Spleen (tissue), 11 donors: ENCODE measurements around the gene CD79A. TPM values are rescaled to one million over a fixed set of nuclear protein-coding genes. Genes with fewer than 3 reads are reported as not detected.

Source experiments
- DNase-seq: peaks from one replicate; pipeline ENCODE4 v3.0.0-alpha.2; 2020
- H3K27ac ChIP-seq, 8 donors: fragments of 200-600 bp; sonication (generic) in 7 of 8; 1 replicate in 4 of 8; 2 replicates in 4 of 8; pipeline versions ENCODE4 v1.5.0 to v1.8.0; 2016 to 2021; ENCODE audit warnings: inconsistent platforms in 4 of 8, mild to moderate bottlenecking in 4 of 8, moderate library complexity in 1 of 8
- H3K27me3 ChIP-seq, 7 donors: fragments of 200-600 bp; sonication (generic) in 6 of 7; replicated peaks in 1 of 7; 1 replicate in 4 of 7; 2 replicates in 3 of 7; pipeline versions ENCODE4 v1.5.0 to v1.8.0; 2016 to 2021; ENCODE audit warnings: inconsistent platforms in 3 of 7, mild to moderate bottlenecking in 1 of 7
- H3K36me3 ChIP-seq, 6 donors: fragments of 200-600 bp; sonication (generic) in 5 of 6; 1 replicate in 4 of 6; 2 replicates in 2 of 6; pipeline versions ENCODE4 v1.5.0 to v1.8.0; 2016 to 2021; ENCODE audit warnings: inconsistent platforms in 2 of 6
- H3K4me1 ChIP-seq, 6 donors: fragments of 200-600 bp; sonication (generic) in 5 of 6; 1 replicate in 3 of 6; 2 replicates in 3 of 6; pipeline versions ENCODE4 v1.5.0 to v1.8.0; 2016 to 2021; ENCODE audit warnings: inconsistent platforms in 3 of 6
- H3K4me3 ChIP-seq, 8 donors: fragments of 200-600 bp; sonication (generic) in 7 of 8; 1 replicate in 4 of 8; 2 replicates in 4 of 8; pipeline versions ENCODE4 v1.5.0 to v1.8.0; 2016 to 2021; ENCODE audit warnings: inconsistent platforms in 4 of 8, mild to moderate bottlenecking in 4 of 8, moderate library complexity in 2 of 8
- H3K9me3 ChIP-seq, 8 donors: fragments of 200-600 bp; sonication (generic) in 7 of 8; 1 replicate in 4 of 8; 2 replicates in 4 of 8; pipeline versions ENCODE4 v1.5.0 to v1.8.0; 2016 to 2021; ENCODE audit warnings: inconsistent platforms in 4 of 8
- CTCF ChIP-seq, 11 experiments: fragments of 200-600 bp in 7 of 11; fragments of 450-650 bp in 4 of 11; sonication (generic) in 4 of 11; IDR thresholded peaks in 8 of 11; conservative IDR thresholded peaks in 3 of 11; 1 replicate in 7 of 11; 2 replicates in 4 of 11; pipeline versions ENCODE4 v1.4.0 to v1.8.0; 2016 to 2021; ENCODE audit warnings: antibody characterized with exemption in 11 of 11, inconsistent platforms in 4 of 11, mild to moderate bottlenecking in 1 of 11
- POLR2A ChIP-seq, 3 donors: fragments of 450-650 bp; IDR thresholded peaks; one replicate each; pipeline ENCODE4 v1.5.1; 2017; ENCODE audit warnings: antibody characterized with exemption in 3 of 3, mild to moderate bottlenecking in 1 of 3
- POLR2AphosphoS5 ChIP-seq, 3 donors: sonication (generic); formaldehyde crosslinking; IDR thresholded peaks; one replicate each; pipeline ENCODE4 v1.5.1; 2017; ENCODE audit warnings: antibody characterized with exemption in 3 of 3
- WGBS, 5 donors: extraction: QIAGEN DNeasy Blood & Tissue Kit in 3 of 5; methylation state at CpG; one replicate each; pipeline versions ENCODE4 v1.1.5 to v1.1.7; 2013 to 2018; 5-methylcytosine and 5-hydroxymethylcytosine counted together
- intact Hi-C: fragments of 100-400 bp; cut with DNase I; formaldehyde crosslinking; loops from one replicate; pipeline ENCODE4 v1.15.0; 2023; ENCODE audit warnings: low total_unique reads
- polyA plus RNA-seq, 3 donors: library from polyadenylated mRNA; stranded (reverse); fragments of 200-250 nt; gene quantifications; one replicate each; pipeline ENCODE4 v1.2.1, GENCODE V29; 2013
- total RNA-seq, 7 donors: library from RNA; depleted of rRNA in 3 of 7; stranded (reverse); fragments of >200 nt in 3 of 7; fragmentation: NEBNext Ultra II Directional in 4 of 7; extraction: Animal tissue kit (Norgen Biotek cat#: 25700) in 4 of 7; gene quantifications; one replicate each; pipeline versions ENCODE4 v1.1.0 to v1.2.1, GENCODE V29; 2016 to 2021
- donor health status: healthy with polysubstance abuse.
- donor health status: DM: no; HTN: no; CAD: no; lungs with moderate emphysema.
- donor health status: DM: no; HTN: no; CAD: no.
- donor health status: Bipolar disorder and iron deficiency.
- donor health status: healthy.
- donor health status: DM: no; HTN: no; CAD: no.
- donor health status: DM: yes; HTN: yes; CAD: no.

The CD79A gene
- total and polyA plus RNA-seq, 10 donors, result 222 to 1,033 (median 311) TPM

- intact Hi-C loops, result no loop called here
- Histone ChIP-seq H3K4me3 (no peak overlapping the region), H3K27me3 (peaks cover 0 to 84% (median 67%) of the 10 kb centered on the region in 7 donors), H3K36me3 (no peaks in the 10 kb centered on the region), H3K27ac (no peak overlapping the region), H3K9me3 (no peaks in the 10 kb centered on the region), H3K4me1 (peaks cover 4 to 57% (median 22%) of the 10 kb centered on the region in 6 donors)
- DNase-seq, result no peak
- no peak for TF ChIP-seq POLR2AphosphoS5 (IDR thresholded peaks at IDR 0.05)
- no peak for TF ChIP-seq POLR2A (IDR thresholded peaks at IDR 0.05)
- no peak for TF ChIP-seq CTCF (IDR thresholded peaks at IDR 0.05 in 8 of 11, conservative IDR thresholded peaks at IDR 0.05 in 3 of 11)
- WGBS, 5 donors, result 30 to 51% (median 38%) methylated on average over 4 to 6 of the region's 6 CpGs
Observed at GRCh38 chr19:41923045-41923788, 46.1 kb downstream of the CD79A start.

- H3K9me3 ChIP-seq, result no peaks in the 10 kb centered on the region
- no peaks in the 10 kb centered on the region for H3K36me3 ChIP-seq
- intact Hi-C loops, result no loop called here
- peaks cover 0 to 93% (median 78%) of the 10 kb centered on the region in 7 donors for H3K27me3 ChIP-seq
- H3K4me3 ChIP-seq, result no peak overlapping the region
- DNase-seq, result no peak
- peaks cover 10 to 69% (median 35%) of the 10 kb centered on the region in 6 donors for H3K4me1 ChIP-seq
- TF ChIP-seq POLR2A (IDR thresholded peaks at IDR 0.05), result no peak
- no peak overlapping the region for H3K27ac ChIP-seq
- WGBS, 5 donors, result 54 to 65% (median 57%) methylated on average over 13 of the region's 13 CpGs
Observed at GRCh38 chr19:41924151-41925145, 47.4 kb downstream of the CD79A start.

GRCh38 chr19:41925208-41926003, 48.3 kb downstream of the CD79A start:
- peak; percentile 65 for DNase-seq
- TF ChIP-seq CTCF (IDR thresholded peaks at IDR 0.05 in 8 of 11, conservative IDR thresholded peaks at IDR 0.05 in 3 of 11) (no peak), POLR2A (IDR thresholded peaks at IDR 0.05) (no peak), POLR2AphosphoS5 (IDR thresholded peaks at IDR 0.05) (no peak)
- Histone ChIP-seq H3K36me3 (no peaks in the 10 kb centered on the region), H3K27ac (no peak overlapping the region), H3K4me1 (peaks cover 10 to 78% (median 41%) of the 10 kb centered on the region in 6 donors), H3K4me3 (no peak overlapping the region), H3K27me3 (peaks cover 0 to 98% (median 86%) of the 10 kb centered on the region in 7 donors), H3K9me3 (no peaks in the 10 kb centered on the region)
- WGBS, 5 donors, result 57 to 68% (median 61%) methylated on average over 7 of the region's 7 CpGs
- intact Hi-C loops, result no loop called here

GRCh38 chr19:41926028-41926762, 49.1 kb downstream of the CD79A start:
- Histone ChIP-seq H3K4me1 (peaks cover 10 to 79% (median 35%) of the 10 kb centered on the region in 6 donors), H3K27me3 (peaks cover 0 to 98% (median 81%) of the 10 kb centered on the region in 7 donors), H3K27ac (no peak overlapping the region), H3K9me3 (no peaks in the 10 kb centered on the region), H3K4me3 (no peak overlapping the region), H3K36me3 (no peaks in the 10 kb centered on the region)
- intact Hi-C loops, result no loop called here
- 40 to 64% (median 44%) methylated on average over 25 to 27 of the region's 27 CpGs for WGBS, 5 donors
- TF ChIP-seq CTCF (IDR thresholded peaks at IDR 0.05 in 8 of 11, conservative IDR thresholded peaks at IDR 0.05 in 3 of 11) (no peak), POLR2A (IDR thresholded peaks at IDR 0.05) (no peak)
- no peak for DNase-seq
